Measurements from ENCODE around the gene GATA3. TPM values are rescaled to one million over a fixed set of nuclear protein-coding genes. Genes with fewer than 3 reads are reported as not detected.

The GATA3 gene
- total RNA-seq, 3 donors from 2014 or later: 0.47 to 0.87 (median 0.55) TPM

DNA sequence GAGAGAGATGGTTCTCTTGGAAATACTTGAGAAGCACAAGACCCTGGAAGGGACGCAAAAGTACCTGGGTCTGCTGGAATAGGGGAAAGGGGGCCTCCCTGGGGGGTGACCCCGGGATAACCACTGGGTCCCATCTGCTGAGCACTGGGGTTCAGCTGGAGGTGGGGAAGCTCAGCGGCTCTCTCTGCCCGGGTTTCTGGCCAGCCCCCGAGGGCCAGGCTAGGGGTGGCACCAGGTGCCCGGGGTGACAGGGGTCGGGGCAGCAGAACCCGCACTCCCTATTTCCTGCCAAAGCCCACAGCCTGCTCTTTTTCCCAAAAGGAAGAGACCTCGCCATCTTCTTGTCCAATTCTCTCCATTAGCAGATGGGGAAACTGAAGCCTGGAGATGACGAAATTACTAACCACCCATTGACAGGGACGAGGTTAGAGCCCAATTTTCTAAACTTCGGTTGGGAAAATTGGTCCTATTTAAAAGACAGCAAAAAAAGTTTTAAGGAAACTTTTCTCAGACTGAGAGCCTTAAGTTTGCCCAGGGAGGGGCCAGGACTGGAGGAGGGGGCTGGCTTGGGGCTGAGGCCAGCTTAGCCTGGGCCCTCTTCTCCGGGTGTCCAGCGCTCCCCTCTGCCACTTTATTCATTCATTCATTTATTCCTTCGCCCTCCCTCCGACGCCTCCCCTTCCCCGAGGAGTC, 17.8 kb upstream of the GATA3 start:
- TF ChIP-seq, protein P1, sequence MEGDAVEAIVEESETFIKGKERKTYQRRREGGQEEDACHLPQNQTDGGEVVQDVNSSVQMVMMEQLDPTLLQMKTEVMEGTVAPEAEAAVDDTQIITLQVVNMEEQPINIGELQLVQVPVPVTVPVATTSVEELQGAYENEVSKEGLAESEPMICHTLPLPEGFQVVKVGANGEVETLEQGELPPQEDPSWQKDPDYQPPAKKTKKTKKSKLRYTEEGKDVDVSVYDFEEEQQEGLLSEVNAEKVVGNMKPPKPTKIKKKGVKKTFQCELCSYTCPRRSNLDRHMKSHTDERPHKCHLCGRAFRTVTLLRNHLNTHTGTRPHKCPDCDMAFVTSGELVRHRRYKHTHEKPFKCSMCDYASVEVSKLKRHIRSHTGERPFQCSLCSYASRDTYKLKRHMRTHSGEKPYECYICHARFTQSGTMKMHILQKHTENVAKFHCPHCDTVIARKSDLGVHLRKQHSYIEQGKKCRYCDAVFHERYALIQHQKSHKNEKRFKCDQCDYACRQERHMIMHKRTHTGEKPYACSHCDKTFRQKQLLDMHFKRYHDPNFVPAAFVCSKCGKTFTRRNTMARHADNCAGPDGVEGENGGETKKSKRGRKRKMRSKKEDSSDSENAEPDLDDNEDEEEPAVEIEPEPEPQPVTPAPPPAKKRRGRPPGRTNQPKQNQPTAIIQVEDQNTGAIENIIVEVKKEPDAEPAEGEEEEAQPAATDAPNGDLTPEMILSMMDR (IDR thresholded peaks at IDR 0.05): no peak
- Histone ChIP-seq H3K9me3 (no peaks in the 10 kb centered on the region), H3K36me3 (ENCODE audit: low read depth) (no peaks in the 10 kb centered on the region), H3K4me1 (ENCODE audit: low read depth) (peaks cover 9% of the 10 kb centered on the region), H3K4me3 (no peak overlapping the region)
- DNase-seq: no peak
- ATAC-seq: no peak
- intact Hi-C loops (cut with DNase I, micrococcal nuclease): no loop called here

DNA sequence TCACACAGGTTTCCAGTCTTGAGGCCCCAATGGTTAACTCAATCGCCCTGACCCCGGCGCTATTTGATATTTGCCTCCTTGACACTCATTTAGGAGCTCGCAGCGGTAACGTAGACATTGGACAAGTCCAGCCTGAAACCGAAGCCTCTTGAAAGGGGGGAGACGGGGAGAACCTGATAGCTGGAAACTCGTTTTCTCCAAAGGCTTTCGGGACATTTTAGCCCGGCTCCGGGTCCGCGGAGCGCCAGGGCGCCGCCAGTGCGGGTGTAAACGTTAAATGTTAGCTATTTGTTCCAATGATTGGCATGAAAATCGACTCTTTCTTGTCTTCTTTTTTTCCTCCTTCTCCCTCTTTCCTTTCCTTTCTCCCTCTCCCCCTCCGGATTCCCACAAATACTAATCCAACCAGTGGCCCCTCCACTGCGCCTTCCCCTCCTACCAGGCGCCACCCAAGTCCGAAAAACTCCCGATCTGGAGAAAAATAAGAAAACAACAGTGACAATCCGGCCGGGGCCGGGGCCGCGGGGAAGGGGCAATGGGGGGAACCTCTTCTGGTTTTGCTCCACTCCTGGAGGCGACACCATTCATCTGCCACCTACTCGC, 17.2 kb upstream of the GATA3 start:
- Histone ChIP-seq H3K4me1 (ENCODE audit: low read depth) (peaks cover 9% of the 10 kb centered on the region), H3K4me3 (no peak overlapping the region), H3K9me3 (no peaks in the 10 kb centered on the region), H3K36me3 (ENCODE audit: low read depth) (no peaks in the 10 kb centered on the region)
- TF ChIP-seq, protein P1 (IDR thresholded peaks at IDR 0.05): no peak
- ATAC-seq (no peak), DNase-seq (no peak)
- intact Hi-C loops (cut with DNase I, micrococcal nuclease): no loop called here

DNA sequence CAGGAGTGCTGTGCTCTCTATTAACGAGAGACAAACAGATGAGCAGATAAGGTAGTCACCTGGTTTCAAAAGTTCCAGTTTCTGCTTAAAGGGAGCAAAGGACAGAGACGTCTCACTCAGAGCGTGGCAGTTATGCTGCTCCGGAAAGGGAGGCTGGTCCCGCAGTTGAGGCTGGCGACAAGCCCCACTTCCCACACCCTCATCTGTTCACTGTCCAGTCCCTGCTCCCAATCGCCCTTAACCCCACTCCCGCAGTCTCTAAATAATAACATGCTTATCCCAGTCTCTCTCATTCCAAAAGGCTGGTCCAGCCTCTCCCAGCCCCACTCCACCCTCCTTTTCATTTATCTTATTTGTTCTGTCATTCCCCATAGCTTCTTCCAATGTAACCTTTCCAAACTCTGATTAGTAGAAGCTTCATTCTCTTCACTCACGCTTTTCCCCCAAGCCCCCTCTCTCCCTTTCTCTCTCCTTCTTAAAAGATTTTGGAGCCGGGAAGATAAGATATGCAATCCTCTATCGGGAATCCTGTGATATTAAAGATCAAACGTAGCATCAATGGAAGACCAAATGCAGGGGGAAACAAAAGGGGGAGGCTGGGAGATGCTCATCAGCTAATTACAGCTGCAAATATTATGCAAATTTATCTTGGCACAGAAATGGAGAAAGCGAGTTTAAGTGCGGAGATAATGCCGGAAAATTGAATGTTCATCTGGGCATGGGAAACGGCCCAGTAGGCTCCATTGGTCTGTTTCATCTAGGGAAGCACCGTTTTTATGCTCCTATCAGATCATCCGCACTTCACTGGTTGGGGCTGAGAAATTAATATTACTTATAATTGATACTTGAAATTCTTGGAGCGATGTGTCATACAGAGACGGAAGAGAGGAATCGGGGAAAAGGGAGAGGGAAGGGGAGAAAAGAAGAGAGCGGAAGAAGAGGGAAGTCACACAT, 16.3 kb upstream of the GATA3 start:
- no peaks in the 10 kb centered on the region for H3K36me3 ChIP-seq (ENCODE audit: low read depth)
- peaks cover 9% of the 10 kb centered on the region for H3K4me1 ChIP-seq (ENCODE audit: low read depth)
- no peaks in the 10 kb centered on the region for H3K9me3 ChIP-seq
- DNase-seq: no peak
- TF ChIP-seq, protein P1 (IDR thresholded peaks at IDR 0.05): no peak
- intact Hi-C loops (cut with DNase I, micrococcal nuclease): no loop called here
- no peak for ATAC-seq
- H3K4me3 ChIP-seq: no peak overlapping the region

DNA sequence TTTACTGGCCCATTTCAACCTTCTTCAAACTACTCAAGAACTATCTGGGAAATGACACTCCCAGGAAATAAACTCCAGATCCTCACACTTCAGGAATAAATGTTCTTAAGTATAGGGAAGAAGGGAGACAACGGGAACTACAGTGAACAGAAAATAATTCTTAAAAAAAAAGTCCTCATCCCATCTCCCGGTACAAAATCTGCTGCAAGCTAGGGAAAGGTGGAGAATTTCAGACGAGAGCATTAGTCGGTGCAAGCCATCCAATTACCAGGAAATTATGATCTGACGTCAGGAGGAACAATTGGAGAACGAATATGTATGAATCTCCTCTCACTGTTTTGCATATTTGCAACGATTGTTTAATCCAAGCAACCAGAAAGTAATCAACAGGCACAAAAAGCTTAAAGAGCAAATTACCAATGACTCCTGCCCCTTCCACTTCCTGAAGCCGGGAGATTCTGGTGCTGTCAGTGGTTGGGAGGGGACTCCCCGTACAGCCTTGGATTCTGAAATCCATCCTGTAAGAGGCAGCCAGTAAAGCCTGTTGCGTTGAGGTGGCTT, 15.1 kb upstream of the GATA3 start:
- no peak for DNase-seq
- Histone ChIP-seq H3K4me3 (no peak overlapping the region), H3K36me3 (ENCODE audit: low read depth) (no peaks in the 10 kb centered on the region), H3K4me1 (ENCODE audit: low read depth) (peaks cover 4% of the 10 kb centered on the region), H3K9me3 (no peaks in the 10 kb centered on the region)
- TF ChIP-seq, protein P1 (IDR thresholded peaks at IDR 0.05): no peak
- intact Hi-C loops (cut with DNase I, micrococcal nuclease): no loop called here
- ATAC-seq: no peak

DNA sequence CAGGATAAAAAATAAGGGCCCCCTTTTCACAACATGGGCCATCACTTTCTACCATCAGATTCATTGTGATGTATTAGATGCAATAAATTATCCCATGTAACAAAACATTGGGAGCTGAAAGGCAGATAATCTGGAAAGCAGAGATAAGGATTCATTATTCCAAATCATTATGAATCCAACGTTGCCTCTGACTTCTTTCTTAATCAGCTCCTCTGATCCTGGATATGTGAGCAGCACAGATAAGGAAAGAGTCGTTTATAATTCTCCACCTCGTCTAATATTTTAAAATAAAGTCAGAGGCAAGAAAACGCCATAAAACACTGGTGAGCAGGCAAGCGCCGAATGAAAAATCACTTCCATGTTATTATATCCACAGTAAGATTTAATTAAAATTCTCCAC, 13.8 kb upstream of the GATA3 start:
- no peak for ATAC-seq
- no peaks in the 10 kb centered on the region for H3K36me3 ChIP-seq (ENCODE audit: low read depth)
- no peaks in the 10 kb centered on the region for H3K9me3 ChIP-seq
- H3K4me1 ChIP-seq (ENCODE audit: low read depth): peaks cover 7% of the 10 kb centered on the region
- intact Hi-C loops (cut with DNase I, micrococcal nuclease): no loop called here
- DNase-seq: no peak
- no peak overlapping the region for H3K4me3 ChIP-seq
- TF ChIP-seq, protein P1 (IDR thresholded peaks at IDR 0.05): no peak

All from mucosa of descending colon (tissue), 3 donors.